Suprapubic skin (tissue), 4 donors: ENCODE data around the gene C19orf73. TPM values are rescaled to one million over a fixed set of nuclear protein-coding genes. Genes with fewer than 3 reads are reported as not detected.

Source experiments
- DNase-seq, 2 donors: peaks; one replicate each; pipeline ENCODE4 v3.0.0-alpha.2; 2019; ENCODE audit warnings: low spot score in 2 of 2
- H3K27ac ChIP-seq: fragments of 200-600 bp; sonication (generic); one replicate; pipeline ENCODE4 v1.5.1; 2019
- H3K27me3 ChIP-seq: fragments of 200-600 bp; sonication (generic); one replicate; pipeline ENCODE4 v1.5.1; 2019
- H3K36me3 ChIP-seq: fragments of 200-600 bp; sonication (generic); one replicate; pipeline ENCODE4 v1.5.1; 2019
- H3K4me1 ChIP-seq: fragments of 200-600 bp; sonication (generic); one replicate; pipeline ENCODE4 v1.5.1; 2019
- H3K4me3 ChIP-seq: fragments of 200-600 bp; sonication (generic); one replicate; pipeline ENCODE4 v1.5.1; 2019; ENCODE audit warnings: mild to moderate bottlenecking
- H3K9me3 ChIP-seq: fragments of 200-600 bp; sonication (generic); one replicate; pipeline ENCODE4 v1.5.1; 2019
- EP300 ChIP-seq: sonication (generic); formaldehyde crosslinking; IDR thresholded peaks from one replicate; pipeline ENCODE4 v1.6.1; 2017; ENCODE audit warnings: antibody characterized with exemption
- POLR2A ChIP-seq, 2 donors: fragments of 450-650 bp; IDR thresholded peaks; one replicate each; pipeline ENCODE4 v1.6.1; 2017; ENCODE audit warnings: antibody characterized with exemption in 2 of 2, mild to moderate bottlenecking in 2 of 2, moderate library complexity in 2 of 2
- POLR2AphosphoS5 ChIP-seq, 3 donors: sonication (generic); formaldehyde crosslinking; IDR thresholded peaks; one replicate each; pipeline ENCODE4 v1.6.1; 2017; ENCODE audit warnings: antibody characterized with exemption in 3 of 3
- WGBS: methylation state at CpG from one replicate; pipeline ENCODE4 v1.1.5; 2018; 5-methylcytosine and 5-hydroxymethylcytosine counted together
- total RNA-seq, 4 donors: library from RNA; depleted of rRNA; stranded (reverse); fragments of >200 nt; gene quantifications; one replicate each; pipeline ENCODE4 v1.1.0, GENCODE V29; 2016
- TF ChIP-seq, protein P1 (sequence below), 2 donors: fragments of 200-600 bp in 1 of 2; fragments of 450-650 bp in 1 of 2; sonication (generic) in 1 of 2; IDR thresholded peaks; one replicate each; pipeline ENCODE4 v1.5.1; 2016 to 2019; ENCODE audit warnings: antibody characterized with exemption in 2 of 2, mild to moderate bottlenecking in 1 of 2, moderate library complexity in 1 of 2

The C19orf73 gene
- total RNA-seq, 4 donors from 2014 or later: 5.2 to 9.3 (median 5.9) TPM; not detected in 1

DNA sequence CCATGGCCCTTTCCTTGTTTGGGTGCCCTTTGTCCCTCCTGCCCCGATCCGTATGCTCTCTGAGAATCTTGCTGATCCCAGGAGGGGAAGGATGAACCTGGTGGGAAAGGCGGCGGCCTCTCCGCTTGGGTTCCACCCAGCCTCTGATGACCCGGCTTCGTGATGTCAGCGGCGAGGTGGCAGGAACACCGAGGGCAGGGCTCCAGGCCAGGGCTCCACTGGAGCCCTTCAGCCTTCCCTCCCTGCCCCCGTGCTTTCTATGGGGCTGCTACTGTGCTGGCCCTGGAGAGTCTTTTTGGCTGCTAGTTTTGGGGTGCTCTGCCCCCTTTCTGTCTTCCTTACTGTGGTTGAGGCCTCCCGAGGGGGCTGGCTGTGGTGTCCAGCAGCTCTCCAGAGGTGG, 16.6 kb downstream of the C19orf73 start:
- TF ChIP-seq EP300 (no peak), POLR2AphosphoS5 (IDR thresholded peaks at IDR 0.05) (no peak), POLR2A (IDR thresholded peaks at IDR 0.05) (no peak)
- TF ChIP-seq, protein P1, sequence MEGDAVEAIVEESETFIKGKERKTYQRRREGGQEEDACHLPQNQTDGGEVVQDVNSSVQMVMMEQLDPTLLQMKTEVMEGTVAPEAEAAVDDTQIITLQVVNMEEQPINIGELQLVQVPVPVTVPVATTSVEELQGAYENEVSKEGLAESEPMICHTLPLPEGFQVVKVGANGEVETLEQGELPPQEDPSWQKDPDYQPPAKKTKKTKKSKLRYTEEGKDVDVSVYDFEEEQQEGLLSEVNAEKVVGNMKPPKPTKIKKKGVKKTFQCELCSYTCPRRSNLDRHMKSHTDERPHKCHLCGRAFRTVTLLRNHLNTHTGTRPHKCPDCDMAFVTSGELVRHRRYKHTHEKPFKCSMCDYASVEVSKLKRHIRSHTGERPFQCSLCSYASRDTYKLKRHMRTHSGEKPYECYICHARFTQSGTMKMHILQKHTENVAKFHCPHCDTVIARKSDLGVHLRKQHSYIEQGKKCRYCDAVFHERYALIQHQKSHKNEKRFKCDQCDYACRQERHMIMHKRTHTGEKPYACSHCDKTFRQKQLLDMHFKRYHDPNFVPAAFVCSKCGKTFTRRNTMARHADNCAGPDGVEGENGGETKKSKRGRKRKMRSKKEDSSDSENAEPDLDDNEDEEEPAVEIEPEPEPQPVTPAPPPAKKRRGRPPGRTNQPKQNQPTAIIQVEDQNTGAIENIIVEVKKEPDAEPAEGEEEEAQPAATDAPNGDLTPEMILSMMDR (IDR thresholded peaks at IDR 0.05): no peak
- WGBS: 88% methylated on average over 12 of the region's 12 CpGs
- Histone ChIP-seq H3K4me3 (no peak overlapping the region), H3K27ac (no peak overlapping the region), H3K9me3 (no peaks in the 10 kb centered on the region), H3K36me3 (peaks cover 94% of the 10 kb centered on the region), H3K27me3 (no peaks in the 10 kb centered on the region), H3K4me1 (peaks cover 16% of the 10 kb centered on the region)
- no peak for DNase-seq

DNA sequence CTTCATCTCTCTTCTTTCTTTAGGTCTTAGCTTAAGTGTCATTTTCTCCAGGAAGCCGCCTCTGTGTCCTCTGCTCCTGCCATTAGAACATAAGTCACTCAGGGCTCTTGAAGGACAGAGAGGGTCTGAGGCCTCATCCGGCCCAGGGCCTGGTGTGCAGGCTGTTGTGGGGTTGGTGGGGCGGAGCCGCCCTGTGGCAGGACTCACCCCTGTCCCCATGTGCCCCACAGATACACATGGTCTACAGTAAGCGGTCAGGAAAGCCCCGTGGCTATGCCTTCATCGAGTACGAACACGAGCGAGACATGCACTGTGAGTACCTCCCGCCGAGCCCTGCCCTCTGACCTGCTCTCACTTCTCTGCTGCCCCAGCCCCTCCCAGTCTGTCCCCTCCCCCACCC, 17.8 kb downstream of the C19orf73 start:
- H3K36me3 ChIP-seq: peaks cover 92% of the 10 kb centered on the region
- DNase-seq: no peak
- 75% methylated on average over 12 of the region's 12 CpGs for WGBS

DNA sequence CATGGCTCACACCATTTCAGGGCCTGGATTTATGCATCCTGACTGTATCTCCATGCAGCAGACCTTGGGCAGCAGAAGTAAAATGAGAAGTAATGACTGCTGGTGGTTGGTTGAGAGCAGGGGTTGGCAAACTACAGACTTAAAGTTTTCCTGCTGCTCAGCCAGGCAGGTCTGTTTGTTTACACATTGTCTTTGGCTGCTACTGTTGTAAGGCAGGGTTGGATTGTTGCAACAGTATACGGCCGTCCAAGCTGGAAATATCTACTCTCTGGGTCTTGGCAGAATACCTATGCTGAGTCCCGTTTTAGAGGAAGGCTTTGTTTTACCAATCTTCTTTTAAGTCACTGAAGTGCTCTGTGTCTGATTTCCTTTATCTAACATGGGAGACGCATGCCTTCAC, 20.1 kb downstream of the C19orf73 start:
- no peak for DNase-seq
- Histone ChIP-seq H3K9me3 (no peaks in the 10 kb centered on the region), H3K36me3 (peaks cover 89% of the 10 kb centered on the region), H3K27me3 (no peaks in the 10 kb centered on the region), H3K4me3 (no peak overlapping the region), H3K4me1 (peaks cover 12% of the 10 kb centered on the region), H3K27ac (peak overlapping the region; percentile 45)
- TF ChIP-seq, protein P1 (IDR thresholded peaks at IDR 0.05): no peak
- TF ChIP-seq POLR2A (IDR thresholded peaks at IDR 0.05) (no peak), POLR2AphosphoS5 (IDR thresholded peaks at IDR 0.05) (no peak), EP300 (no peak)
- WGBS: 82% methylated on average over 4 of the region's 4 CpGs

More for the DNA sequence above, 17.8 kb downstream of the C19orf73 start:
- TF ChIP-seq, protein P1 (IDR thresholded peaks at IDR 0.05): no peak
- no peak for TF ChIP-seq EP300
- no peak for TF ChIP-seq POLR2A (IDR thresholded peaks at IDR 0.05)
- no peak for TF ChIP-seq POLR2AphosphoS5 (IDR thresholded peaks at IDR 0.05)
- Histone ChIP-seq H3K27me3 (no peaks in the 10 kb centered on the region), H3K27ac (no peak overlapping the region), H3K4me1 (peaks cover 12% of the 10 kb centered on the region), H3K9me3 (no peaks in the 10 kb centered on the region), H3K4me3 (no peak overlapping the region)

DNA sequence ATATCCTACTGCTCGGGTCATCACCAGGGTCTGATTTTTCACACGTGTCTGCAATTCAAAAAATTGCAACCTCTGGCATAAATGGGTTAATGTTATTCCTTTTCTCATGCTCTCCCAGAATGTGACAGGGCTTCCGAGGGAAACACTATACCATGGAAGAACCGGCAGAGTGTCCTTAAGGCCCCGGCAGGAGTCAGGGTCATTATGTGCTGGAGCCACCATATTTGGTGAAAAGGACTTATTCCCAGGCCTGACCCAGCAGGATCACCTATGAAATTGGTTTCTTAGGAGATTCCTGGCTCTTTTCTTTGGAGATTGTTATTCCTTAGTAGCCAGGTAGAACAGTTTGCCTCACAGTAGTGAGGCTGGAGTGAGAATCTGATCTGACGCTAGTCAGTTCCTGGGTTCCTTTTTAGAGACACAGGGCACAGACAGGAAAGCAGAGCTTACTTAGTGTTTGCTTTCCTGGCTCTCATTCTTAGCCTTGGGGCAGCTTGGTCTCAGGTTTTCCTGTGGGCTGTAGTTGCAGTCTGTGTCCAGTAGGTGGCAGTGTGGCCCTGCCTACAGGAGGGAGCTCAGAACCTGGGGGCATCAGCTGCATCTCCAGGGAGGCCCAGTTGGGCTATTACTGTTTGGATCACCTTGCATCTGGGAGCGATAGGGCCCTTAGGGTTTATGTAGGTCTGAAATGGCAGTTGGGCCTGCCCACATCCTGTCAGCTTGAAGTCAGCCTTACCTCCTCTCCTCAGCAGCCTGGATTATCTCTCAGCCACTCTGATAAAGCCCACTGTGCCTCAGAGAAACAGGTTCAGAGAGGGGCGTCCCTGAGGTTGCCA, 21.3 kb downstream of the C19orf73 start:
- peaks cover 12% of the 10 kb centered on the region for H3K4me1 ChIP-seq
- H3K4me3 ChIP-seq: no peak overlapping the region
- H3K27ac ChIP-seq: peak overlapping the region; percentile 37
- TF ChIP-seq POLR2AphosphoS5 (IDR thresholded peaks at IDR 0.05): no peak
- TF ChIP-seq, protein P1 (IDR thresholded peaks at IDR 0.05): peak; percentile 98 to 99
- WGBS: 47% methylated on average over 8 of the region's 8 CpGs
- peaks cover 89% of the 10 kb centered on the region for H3K36me3 ChIP-seq
- no peaks in the 10 kb centered on the region for H3K9me3 ChIP-seq
- DNase-seq: peak in 1 of 2 donors; percentile 78
- no peaks in the 10 kb centered on the region for H3K27me3 ChIP-seq

DNA sequence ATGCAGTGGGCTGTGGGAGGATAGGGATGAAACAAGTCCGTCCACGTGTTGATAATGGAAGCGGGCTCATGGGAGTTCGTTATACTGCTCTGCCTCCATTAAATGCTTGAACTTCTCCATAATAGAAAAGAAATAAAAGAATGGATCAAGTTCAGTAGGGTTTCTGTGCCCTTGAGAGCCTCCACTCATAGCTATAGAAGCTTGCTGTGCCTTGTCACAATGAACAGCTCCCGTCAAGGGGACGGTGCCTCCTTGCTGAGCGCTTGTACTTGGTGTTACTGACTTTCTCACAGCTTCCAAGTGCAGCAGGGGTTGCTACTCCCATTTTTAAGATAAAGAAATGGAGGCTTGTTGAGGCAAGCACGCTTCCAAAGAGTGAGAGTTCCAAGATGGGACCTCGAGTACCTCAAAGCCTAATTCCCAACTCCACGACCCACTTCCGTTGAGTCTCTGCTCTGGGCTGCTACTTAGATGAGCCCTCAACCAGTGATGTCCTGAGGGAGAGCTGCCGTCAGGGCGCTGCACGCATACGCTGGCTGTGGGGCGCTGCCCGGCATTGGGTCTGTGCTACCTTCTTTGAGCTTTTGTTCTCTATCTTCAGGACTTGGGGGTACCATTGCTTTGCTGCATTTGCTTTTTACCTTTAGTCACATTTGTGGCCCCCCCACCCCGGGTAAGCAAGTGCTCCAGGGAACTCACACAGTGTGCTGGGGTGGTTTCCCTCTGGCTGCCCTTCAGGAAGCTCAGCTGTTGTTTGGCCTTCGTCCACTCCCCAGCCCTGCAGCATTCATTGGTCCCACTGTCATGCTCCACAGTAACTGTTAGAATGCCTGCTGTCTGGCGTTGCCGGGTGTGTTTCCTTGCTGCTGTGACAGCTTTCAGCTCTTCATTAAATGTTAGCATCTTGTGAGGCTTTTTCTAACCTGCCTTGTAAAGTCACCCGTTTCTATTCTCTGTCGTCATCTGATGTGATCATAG, 24.1 kb downstream of the C19orf73 start:
- no peak for TF ChIP-seq POLR2A (IDR thresholded peaks at IDR 0.05)
- TF ChIP-seq, protein P1 (IDR thresholded peaks at IDR 0.05): no peak
- TF ChIP-seq EP300: no peak
- no peak for TF ChIP-seq POLR2AphosphoS5 (IDR thresholded peaks at IDR 0.05)
- peaks cover 12% of the 10 kb centered on the region for H3K4me1 ChIP-seq
- H3K27ac ChIP-seq: no peak overlapping the region
- H3K9me3 ChIP-seq: no peaks in the 10 kb centered on the region
- H3K36me3 ChIP-seq: peaks cover 89% of the 10 kb centered on the region
- H3K4me3 ChIP-seq: no peak overlapping the region
- no peaks in the 10 kb centered on the region for H3K27me3 ChIP-seq
- 76% methylated on average over 22 of the region's 23 CpGs for WGBS
- no peak for DNase-seq
